ENCODE data around the gene PKNOX2.

The PKNOX2 gene

GRCh38 chr11:125422681-125423080 lies 258.1 kb downstream of the PKNOX2 start:
- DNase-seq = no peak

DNA sequence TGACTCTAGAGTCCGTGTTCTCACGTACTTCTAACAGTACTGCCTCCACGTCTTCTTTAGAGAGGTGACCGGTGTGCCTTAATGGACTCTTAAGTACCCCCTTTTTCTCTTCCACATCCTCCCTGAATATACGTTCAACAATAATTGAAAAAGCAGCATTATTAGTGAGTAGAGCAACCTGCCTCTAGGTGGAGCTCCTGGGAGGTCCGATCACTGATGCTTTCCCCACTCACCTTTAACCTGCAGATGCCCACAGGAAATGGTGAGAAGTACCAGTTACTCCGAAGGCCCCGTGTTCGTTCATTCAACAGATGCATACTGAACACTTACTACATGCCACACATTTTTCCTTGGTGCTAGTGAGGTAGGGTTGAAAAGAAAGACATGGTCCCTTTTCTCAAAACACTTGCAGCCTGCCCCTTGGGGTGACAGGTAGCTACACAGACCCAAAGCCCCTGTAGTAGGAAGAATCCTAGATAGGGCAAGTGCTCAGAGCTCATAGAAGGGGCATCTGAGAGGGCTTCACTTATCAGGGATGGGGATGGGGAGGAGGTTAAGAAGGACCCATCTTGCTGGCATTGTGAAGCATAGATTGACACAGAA lies 258.8 kb downstream of the PKNOX2 start:
- DNase-seq = no peak

DNA sequence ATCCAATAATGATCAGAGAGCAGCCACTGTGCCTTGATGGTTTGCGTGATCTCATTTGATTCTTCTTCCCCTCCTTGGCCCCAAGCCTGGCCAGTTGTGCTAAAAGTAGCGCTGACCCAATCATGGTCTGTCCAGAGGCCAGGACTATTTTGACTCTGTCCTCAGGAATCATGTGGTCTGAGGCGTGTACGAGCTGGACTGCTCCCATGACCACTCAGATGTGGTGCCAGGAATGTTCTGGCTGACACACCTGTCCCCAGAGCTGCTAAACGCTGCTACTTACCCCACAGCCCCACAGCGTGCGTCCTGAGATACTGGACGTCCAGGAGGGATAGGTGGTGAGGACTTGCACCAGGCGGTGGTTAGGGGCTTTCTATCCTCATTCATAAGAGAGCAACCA lies 261.1 kb downstream of the PKNOX2 start:
- DNase-seq = no peak

GRCh38 chr11:125426818-125427528 lies 262.4 kb downstream of the PKNOX2 start:
- DNase-seq = no peak

GRCh38 chr11:125428486-125429173 lies 264.1 kb downstream of the PKNOX2 start:
- no peak for DNase-seq

GRCh38 chr11:125429174-125429707 lies 264.7 kb downstream of the PKNOX2 start:
- no peak for DNase-seq

DNA sequence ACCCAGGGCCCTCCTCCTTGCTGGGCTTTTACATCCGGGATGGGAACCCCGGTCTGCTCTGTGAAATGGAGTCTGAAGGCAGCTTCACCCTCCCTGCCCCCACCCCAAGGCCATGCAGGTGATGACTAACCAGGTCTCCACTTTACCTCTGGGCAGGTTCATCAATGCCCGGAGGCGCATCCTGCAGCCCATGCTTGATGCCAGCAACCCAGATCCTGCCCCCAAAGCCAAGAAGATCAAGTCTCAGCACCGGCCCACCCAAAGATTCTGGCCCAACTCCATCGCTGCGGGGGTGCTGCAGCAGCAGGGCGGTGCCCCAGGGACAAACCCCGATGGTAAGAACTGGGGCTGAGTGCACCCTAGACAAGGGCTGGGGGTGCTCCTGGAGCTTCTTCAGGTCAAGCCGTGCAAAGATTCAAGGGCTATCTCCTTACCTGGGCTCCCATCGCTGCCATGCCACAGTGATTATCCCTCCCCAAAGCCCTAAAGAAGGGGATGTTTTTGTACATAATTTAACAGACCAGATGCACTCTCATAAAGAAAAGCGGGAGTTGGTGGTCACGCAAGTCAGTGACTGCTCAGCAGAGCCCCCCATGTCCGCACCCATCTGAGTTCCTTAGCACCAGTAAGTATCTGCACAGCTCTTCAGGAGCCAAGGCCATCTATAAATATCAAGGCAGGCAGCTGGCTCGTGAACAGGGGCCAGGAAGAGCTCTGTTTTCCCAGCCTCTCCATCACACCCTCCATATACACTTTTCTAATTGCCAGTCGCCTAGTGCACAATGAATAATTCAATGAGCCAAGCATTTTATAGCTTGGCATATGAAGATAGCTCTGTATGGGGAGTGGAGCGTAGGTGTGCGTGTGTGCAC lies 265.5 kb downstream of the PKNOX2 start:
- DNase-seq = no peak

DNA sequence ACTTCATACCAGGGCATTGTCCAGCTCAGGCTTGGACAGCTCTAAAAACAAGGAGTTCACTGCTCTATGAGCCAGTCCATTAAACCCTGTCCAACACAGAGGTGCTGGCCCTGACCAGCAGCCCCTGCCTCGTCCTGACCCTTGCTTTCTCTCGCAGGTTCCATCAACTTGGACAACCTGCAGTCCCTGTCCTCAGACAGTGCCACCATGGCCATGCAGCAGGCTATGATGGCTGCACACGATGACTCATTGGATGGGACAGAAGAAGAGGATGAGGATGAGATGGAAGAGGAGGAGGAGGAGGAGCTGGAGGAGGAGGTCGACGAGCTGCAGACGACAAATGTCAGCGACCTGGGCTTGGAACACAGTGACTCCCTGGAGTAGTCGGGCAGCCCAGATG lies 266.5 kb downstream of the PKNOX2 start:
- no peak for DNase-seq

GRCh38 chr11:125431481-125431880 lies 266.9 kb downstream of the PKNOX2 start:
- no peak for DNase-seq

- DNase-seq = no peak
These were observed 269.0 kb downstream of the PKNOX2 start for GRCh38 chr11:125433454-125434121.

DNA sequence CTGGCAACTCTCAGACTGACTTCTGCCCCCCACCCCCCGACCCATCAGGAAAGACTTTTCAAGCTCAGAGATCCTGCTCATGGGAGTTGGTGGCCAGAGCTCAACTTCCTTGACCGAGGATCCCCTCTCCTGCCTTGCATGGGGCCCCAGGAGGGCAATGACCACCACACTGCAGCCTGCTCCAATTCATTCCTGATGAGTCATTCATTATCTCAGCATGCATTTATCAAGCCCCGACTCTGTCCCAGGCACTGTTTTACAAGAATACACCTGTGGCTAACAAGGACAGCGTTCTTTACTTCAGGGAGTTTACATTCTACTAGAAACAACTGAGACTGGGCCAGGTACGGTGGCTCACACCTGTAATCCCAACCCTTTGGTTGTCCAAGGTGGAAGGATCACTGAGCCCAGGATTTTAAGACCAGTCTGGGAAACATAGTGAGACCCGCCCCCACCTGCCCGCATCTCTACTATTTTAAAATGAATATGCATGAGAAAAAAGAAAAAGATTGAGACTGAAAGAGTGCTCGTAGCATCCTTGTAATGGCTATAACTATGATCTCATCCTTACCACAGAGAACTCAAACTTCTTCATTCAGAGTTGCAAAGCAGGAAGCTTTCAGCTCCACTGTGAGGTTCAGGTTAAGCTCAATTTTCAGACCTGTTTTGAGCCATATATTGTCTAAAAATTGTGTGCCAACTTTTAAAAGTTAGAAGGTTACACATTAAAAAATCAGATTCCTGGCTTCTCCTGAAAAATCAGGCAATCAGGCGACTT lies 271.1 kb downstream of the PKNOX2 start:
- DNase-seq = no peak

GRCh38 chr11:125441648-125442410 lies 277.3 kb downstream of the PKNOX2 start:
- DNase-seq = no peak

DNA sequence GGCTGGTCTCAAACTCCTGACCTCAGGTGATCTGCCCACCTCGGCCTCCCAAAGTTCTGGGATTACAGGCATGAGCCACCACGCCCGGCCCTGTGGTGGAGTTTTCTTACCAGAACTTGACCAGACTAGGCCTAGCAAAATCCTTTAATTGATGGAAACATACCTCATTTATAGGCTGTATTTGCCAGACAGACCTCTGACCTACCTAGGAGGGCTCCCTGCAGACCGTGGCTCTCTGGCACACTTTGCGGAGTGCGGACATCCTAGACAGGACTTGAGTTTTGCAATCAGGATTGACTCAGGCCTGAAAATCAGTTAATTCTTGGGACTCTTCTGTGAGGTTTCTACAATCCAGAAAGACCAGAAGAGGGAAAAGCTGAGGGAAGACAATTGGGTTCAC lies 278.4 kb downstream of the PKNOX2 start:
- DNase-seq = no peak

DNA sequence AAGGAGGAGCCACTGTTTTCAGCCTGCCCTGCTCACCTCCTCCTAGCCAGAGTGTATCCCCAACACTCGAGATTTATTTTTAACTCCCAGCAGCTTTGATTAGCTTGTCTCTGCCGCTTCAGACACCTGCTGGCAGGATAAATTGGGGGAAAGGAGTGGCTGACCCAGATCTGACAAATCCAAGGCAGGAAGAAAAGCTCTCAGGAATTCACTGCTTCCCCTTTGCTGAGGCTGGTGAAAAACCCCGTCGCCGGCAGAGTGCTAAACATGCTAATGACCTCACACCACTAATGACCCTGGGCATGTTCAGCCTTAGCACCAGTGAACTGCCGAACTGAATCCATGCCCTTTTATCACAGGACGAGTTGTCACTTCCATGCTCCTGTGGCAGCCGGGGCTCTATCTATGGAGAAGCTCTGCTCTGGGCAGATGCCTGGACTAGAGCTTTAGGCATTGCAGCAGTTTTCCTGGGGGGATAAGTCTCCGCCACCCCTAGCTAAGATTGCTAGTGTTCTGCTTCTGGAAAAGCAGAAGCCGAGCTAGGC lies 279.3 kb downstream of the PKNOX2 start:
- no peak for DNase-seq

GRCh38 chr11:125445731-125446130 lies 281.2 kb downstream of the PKNOX2 start:
- DNase-seq = no peak

DNA sequence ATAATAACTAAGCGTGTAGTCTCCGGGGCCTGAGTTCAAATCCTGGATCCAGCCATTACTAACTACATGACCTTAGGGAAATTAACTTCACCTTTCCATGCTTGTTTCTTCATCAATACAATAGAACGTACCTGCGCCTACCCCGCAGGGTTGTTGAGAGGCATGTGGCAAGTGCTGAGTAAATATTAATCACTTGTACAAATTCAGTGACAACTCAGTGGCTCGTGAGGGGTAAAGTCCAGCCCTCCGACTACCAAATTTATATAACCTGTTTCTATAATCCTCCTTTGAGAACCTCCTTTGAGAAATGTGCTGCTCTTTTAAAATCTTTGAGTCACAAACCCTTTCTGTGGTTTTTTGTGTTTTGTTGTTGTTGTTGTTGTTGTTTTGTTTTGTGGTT lies 281.7 kb downstream of the PKNOX2 start:
- no peak for DNase-seq

DNA sequence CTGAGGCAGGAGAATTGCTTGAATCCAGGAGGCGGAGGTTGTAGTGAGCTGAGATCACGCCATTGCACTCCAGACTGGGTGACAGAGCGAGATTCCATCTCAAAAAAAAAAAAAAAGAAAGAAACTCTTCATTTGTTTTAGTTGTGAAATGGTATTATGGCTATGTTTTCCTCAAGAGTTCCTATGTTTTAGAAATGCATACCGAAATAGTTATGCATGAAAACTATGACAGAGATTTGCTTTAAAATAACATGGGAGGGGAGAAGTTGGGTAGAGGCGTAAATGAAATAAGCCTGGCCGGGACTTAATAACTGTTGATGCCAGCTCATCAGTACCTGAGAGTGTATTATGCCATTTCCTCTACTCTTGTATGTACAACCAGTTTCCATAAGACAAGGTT lies 283.2 kb downstream of the PKNOX2 start:
- DNase-seq = no peak

GRCh38 chr11:125448136-125448535 lies 283.6 kb downstream of the PKNOX2 start:
- DNase-seq = no peak

GRCh38 chr11:125449565-125449964 lies 285.0 kb downstream of the PKNOX2 start:
- DNase-seq = no peak

DNA sequence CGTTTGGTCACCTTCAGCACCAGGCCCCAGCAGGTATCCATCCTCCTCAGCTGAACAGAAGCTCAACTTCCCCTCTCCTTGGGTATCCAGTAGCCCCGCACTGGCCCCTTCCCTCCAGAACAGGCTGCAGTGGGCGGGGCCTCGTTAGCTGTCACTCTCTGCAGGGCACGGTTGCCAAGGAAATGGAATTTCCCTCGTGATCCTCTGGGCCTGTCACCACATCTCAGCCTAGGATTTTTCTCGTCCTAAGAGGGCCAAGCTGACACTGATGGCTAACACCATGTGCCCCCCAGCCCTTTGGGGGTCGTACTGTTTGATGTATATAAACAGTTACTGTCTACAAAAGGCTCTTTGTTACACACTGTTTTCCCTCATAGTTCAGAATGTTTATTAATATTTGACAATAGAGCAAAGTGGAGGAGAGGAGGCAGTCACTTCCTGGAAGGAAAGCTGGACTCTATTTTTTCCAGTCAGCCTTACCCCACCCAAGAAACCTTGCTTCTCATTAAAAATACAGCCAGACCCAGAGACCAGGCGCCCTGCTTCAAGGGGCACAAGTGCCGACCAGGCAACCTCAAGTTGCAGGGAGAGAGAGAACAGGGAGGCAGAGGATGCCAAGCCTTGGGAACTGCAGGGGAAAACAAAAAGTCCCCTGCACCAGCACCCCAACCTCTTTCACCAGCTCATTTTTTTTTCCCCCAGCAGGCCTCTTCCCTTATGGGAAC lies 287.0 kb downstream of the PKNOX2 start:
- no peak for DNase-seq

Measured in DMS 273 treated with DMSO at 0.1 percent for 48 hours (cell line).